ENCODE data around the gene TNFRSF12A.

The TNFRSF12A gene

GRCh38 chr16:3020247-3020603, at the start of gene TNFRSF12A:
Gene TNFRSF12A (plus strand): TSS chr16:3020368. CDS start chr16:3020398, 30 bp downstream.
- peak; percentile 74 for DNase-seq

DNA sequence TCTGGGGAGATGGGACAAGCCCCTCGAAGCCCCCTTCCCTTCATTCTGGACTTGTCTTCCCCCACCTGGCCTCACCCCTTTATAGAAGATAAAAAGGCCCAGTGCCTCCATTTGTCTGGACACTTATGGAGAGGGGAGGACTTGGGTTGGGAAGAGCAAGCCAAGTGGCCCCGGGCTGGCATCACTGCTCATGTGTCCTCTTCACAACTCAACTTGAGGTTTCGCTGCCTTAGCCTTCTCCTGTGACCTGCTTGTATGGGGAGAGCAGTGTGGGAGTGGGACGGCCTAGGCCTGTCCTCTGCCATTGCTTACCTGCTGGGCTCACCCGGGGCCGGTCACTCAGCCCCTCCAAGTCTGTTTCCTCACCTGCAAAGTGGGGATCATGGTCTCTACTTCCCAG, 49.6 kb upstream of the TNFRSF12A start:
- DNase-seq, result no peak

GRCh38 chr16:2971134-2971984, 48.8 kb upstream of the TNFRSF12A start:
- DNase-seq, result no peak

- no peak for DNase-seq
Observed at GRCh38 chr16:2971985-2972784, 48.0 kb upstream of the TNFRSF12A start.

- no peak for DNase-seq
Observed at GRCh38 chr16:2973093-2973492, 47.1 kb upstream of the TNFRSF12A start.

GRCh38 chr16:2973605-2974318, 46.4 kb upstream of the TNFRSF12A start:
- DNase-seq, result no peak

- no peak for DNase-seq
Observed at GRCh38 chr16:2974319-2975056, 45.7 kb upstream of the TNFRSF12A start.

- no peak for DNase-seq
Observed at GRCh38 chr16:2975161-2975795, 44.9 kb upstream of the TNFRSF12A start.

GRCh38 chr16:2976201-2976600, 44.0 kb upstream of the TNFRSF12A start:
- DNase-seq, result no peak

DNA sequence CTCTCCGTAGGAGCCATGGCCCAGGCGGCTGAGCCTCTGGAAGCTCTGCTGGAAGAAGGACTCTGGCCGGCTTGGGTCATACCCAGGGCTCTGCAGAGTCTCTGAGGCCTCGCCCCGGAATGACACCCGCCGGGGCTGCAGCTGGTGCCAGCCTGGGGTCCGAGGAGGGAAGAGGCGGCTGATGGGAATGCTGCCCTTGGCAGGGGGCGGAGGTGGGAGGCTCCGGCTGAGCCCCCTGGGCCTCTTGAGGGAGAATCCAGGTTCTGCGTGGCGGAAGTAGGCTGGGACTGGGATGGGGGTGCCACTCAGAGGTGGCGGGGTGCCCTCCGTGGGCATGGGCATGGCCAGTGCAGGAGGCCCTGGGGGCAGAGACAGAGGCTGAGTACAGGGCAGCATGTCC, 43.5 kb upstream of the TNFRSF12A start:
- no peak for DNase-seq

GRCh38 chr16:2977440-2977839, 42.7 kb upstream of the TNFRSF12A start:
- DNase-seq, result no peak

DNA sequence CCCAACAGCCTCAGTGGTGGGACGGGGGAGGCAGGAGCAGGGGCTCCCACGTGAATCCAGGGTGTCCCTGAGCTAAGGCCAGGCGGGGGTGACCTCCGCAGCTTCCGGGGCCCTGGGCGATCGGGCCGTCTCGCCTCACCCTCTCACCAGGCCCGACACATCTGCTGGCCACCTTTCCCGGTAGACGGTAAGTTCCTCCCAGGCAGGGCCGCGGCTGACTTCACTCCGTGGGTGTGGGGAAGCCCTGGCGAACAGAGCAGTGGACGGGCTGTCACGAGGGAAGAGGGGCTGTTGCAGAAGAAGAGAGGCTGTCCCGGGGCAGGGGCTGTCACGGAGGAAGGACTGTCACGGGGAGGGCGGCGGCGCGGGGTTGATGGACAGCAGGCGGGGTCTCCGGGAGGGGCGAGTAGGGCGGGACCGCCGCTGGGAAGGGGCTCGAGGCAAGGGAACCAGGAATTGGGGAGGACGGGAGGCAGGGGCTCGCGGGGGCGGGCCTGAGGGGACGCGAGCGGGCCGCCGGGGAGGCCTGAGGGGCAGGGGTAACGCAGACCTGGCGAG, 40.4 kb upstream of the TNFRSF12A start:
- peak; percentile 45 for DNase-seq

- DNase-seq, result peak; percentile 100
Observed at GRCh38 chr16:2980227-2981176, 39.7 kb upstream of the TNFRSF12A start, which contains the start of gene PKMYT1. Gene PKMYT1 (minus strand): TSS chr16:2980446. CDS start chr16:2979657, 789 bp downstream.

GRCh38 chr16:2981177-2981898, 38.8 kb upstream of the TNFRSF12A start:
- no peak for DNase-seq

GRCh38 chr16:2981899-2982250, 38.3 kb upstream of the TNFRSF12A start:
- no peak for DNase-seq

DNA sequence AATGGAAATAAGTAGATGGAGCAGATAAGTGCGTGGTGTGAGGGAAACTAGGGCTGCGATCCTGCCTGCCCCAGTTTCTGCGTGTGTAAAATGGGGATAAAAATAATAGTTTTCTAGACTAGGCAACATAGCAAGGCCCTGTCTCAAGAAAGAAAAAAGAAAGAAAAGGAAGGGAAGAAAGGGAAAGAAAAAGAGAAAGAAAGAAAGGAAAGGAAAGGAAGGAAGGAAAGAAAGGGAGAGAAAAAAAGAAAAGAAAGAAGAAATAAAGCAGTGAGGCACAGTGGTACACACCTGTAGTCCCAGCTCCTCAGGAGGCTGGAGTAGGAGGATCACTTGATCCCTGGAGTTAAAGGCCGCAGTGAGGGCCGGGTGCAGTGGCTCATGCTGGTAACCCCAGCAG, 37.8 kb upstream of the TNFRSF12A start:
- DNase-seq, result no peak

GRCh38 chr16:2983706-2984136, 36.4 kb upstream of the TNFRSF12A start:
- DNase-seq, result peak; percentile 96

DNA sequence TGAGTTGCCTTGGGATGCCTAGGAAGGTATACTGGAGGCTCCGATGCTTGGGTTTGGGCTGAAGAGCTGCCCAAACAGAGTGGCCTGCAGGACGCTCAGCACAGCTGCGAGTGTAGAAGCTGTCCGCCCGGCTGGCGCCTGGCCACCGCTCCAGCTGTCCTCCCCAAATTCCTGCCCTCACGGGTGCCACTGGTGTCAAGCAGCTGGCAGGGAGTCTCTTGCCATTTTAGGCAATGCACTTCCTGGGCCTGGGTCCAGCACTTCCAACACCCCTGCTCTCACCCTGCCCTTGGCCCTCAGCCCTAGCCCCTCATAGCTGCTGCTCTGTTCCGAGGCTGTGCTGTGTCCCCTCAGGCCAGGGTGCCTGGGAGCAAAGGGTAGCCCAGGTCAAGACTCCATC, 34.7 kb upstream of the TNFRSF12A start:
- no peak for DNase-seq

GRCh38 chr16:2985893-2986355, 34.2 kb upstream of the TNFRSF12A start:
- no peak for DNase-seq
